Measurements from ENCODE around the gene RAB40C.

Gene RAB40C

DNA sequence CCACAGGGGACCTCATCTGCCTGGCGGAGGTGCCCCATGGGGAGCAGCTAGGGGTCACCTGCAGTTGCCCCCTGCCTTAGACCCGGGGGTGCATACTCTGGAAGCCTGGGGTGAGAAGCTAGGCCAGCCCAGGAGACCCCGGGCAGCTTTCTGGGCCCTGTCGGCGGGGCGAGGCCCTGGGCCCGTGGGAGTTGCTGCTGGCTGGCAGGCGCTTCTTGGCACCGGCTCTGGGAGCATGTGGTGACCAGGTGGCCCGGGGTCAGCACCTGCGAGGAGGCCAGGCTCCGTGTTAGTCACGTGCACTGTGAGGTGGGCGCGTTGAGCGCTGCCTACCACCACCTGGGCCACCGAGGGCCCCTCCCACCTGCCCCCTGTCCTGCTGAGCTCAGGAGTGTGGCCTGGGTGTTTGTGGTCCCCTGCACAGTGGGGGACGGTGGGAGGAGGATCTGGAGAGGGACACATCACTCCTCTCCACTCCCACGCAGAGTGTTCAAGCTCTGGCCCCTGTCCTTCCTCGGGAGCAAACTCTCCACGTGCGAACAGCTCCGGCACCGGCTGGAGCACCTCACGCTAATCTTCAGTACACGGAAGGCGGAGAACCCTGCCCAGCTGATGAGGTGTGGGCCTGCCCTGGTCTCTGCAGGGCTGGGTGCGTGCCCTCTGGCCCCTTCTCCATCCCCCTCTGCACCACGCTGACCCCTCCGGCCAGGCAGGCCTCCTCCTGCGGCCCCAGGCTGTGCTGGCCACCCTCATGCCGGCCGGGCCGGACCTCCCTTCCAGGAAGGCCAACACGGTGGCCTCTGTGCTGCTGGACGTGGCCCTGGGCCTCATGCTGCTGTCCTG, 14.3 kb upstream of the RAB40C start:
- no peak for DNase-seq

- DNase-seq, result no peak
Measured at GRCh38 chr16:576197-576822, 13.6 kb upstream of the RAB40C start.

DNA sequence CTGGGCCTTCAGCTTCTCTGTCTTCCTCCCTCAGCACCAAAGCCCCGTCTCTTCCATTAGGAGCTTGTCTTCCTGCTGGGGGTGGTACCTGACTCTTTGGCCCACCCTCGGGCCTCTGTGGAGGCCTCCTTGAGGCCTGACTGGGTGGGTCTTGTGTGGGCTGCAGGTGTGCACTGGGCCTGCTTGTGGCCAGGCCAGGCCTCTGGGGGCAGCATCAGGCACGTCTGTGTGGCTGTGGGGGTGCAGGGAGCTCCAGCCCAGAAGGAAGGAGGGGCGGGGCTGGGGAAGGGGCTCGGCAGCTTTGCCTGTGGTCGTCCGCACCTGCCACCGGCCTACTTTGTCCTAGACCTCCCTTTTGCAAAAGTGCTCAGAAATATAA, 13.1 kb upstream of the RAB40C start:
- DNase-seq, result no peak

- DNase-seq, result no peak
Measured at GRCh38 chr16:577796-578195, 12.1 kb upstream of the RAB40C start.

- DNase-seq, result no peak
Measured at GRCh38 chr16:578232-578869, 11.5 kb upstream of the RAB40C start.

GRCh38 chr16:578870-579405, 10.9 kb upstream of the RAB40C start:
- DNase-seq, result peak in 4 of 5 donors; percentile 45 to 66 (median 54)

DNA sequence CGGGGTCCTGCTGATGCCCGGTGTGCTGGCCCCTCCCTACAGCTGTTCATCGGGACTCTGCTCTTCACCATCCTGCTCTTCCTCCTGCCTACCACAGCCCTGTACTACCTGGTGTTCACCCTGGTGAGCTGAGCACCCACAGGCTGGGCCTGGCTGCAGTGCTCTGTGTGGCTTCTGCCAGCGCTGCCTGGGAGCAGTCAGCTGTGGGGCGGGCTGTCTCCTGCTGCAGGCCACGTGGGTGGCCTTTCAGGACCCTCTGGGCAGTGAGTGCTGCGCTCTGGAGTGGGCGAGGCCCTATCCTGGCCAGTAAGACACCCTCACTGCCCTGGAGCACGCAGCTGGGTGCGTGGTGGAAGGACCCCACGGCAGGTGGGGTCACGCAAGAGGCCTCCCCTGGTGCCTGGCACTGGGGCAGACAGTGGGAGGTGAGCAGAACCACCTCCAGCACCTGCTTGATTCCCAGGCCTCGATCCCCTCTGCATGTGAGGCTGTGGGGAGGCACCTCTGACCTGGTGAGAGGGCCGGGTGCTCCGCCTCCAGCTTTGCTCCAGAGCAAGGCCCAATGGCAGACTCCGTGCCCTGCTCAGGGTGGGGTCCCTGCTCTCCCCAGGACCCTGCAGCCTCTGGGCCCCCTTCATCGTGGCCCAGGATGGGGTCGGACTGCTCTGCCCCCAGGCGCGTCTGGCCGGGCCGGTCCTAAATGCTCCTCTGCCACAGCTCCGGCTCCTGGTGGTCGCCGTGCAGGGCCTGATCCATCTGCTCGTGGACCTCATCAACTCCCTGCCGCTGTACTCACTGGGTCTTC, 9.5 kb upstream of the RAB40C start:
- DNase-seq, result no peak

DNA sequence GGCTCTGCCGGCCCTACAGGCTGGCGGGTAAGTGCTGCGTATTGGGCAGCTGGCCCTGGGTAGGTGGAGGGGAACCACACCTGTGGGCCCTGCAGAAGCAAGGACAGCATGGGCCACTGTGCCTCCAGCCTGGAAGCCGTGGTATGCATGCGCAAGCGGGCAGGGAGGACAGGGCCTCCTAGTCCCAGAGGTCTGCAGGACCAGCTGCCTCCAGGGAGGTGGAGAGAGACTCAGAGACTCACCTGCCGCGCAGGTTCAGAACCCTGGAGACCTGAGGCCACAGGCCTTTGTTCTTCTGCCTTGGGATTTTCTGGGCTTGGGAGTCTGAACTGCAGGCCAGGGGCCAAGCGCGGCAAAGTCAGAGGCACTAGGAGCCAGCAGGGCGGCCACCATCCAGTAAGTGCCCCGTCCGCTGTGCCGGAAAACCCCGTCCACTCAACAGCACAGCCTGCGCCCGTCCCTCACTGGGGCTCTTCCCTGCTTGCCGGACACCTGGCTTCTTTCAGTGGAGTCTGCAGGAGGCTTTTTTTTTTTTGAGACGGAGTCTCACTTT, 8.8 kb upstream of the RAB40C start:
- DNase-seq, result no peak

- no peak for DNase-seq
Measured at GRCh38 chr16:582218-582613, 7.7 kb upstream of the RAB40C start.

GRCh38 chr16:582614-583331, 7.1 kb upstream of the RAB40C start:
- DNase-seq, result no peak

- no peak for DNase-seq
Measured at GRCh38 chr16:583470-583814, 6.4 kb upstream of the RAB40C start.

DNA sequence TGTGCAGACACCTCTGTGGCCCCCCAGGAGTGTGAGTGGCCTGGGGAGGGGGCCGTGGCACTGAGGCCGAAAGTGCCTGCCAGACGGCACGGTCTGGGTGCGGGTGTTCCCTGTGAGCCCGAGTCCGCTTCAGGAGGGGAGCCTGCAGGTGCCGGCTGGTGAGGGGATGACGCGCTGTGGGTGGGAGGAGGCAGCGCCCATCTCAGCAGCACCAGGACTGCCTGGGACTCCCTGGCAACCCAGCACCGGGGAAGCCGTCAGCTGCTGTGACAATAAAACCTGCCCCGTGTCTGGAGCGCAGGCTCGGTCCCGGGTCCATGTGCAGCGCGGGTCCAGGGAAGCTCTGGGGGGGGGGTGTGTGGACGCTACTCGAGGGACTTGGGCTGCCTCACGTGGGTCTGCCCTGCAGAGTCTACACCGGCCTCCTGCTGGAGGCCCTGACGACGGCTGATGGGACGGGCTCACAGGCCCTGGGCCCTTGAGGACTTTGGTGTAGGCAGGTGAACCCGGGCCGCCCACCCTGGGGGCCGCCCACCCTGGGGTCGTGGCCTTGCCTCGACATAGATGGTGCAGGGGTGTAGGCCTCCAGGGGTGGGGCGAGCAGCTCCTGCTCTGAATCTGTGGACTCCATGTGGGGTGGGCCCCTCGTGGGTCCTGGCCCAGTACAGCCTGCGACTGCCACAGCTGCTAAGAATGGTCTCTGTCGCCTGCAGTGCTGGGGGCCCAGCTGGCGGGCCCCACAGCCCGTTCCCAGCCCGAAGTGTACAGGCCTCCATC, 5.9 kb upstream of the RAB40C start:
- DNase-seq, result no peak

- DNase-seq, result no peak
Measured at GRCh38 chr16:585351-585750, 4.5 kb upstream of the RAB40C start.

GRCh38 chr16:586047-586644, 3.7 kb upstream of the RAB40C start:
- DNase-seq, result no peak

- DNase-seq, result no peak
Measured at GRCh38 chr16:586645-587590, 2.9 kb upstream of the RAB40C start.

DNA sequence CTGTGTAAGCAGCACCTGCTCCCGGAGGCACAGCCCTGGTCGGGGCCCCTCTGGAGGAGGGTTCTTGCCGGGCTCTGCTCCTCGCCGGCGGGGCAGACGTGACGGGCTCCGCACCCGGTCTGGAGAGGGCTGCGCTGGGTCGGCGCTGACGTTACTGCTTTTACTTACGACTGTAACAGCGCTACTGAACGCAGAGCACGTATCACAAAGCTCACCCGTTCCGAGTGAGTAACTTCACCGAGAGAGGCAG, 1.3 kb upstream of the RAB40C start:
- DNase-seq, result peak; percentile 31 to 69 (median 60)

GRCh38 chr16:588889-589657, 793 bp upstream of the RAB40C start:
- peak; percentile 97 to 98 (median 97) for DNase-seq

- DNase-seq, result no peak
Measured at GRCh38 chr16:590188-590814, 435 bp downstream of the RAB40C start.

DNA sequence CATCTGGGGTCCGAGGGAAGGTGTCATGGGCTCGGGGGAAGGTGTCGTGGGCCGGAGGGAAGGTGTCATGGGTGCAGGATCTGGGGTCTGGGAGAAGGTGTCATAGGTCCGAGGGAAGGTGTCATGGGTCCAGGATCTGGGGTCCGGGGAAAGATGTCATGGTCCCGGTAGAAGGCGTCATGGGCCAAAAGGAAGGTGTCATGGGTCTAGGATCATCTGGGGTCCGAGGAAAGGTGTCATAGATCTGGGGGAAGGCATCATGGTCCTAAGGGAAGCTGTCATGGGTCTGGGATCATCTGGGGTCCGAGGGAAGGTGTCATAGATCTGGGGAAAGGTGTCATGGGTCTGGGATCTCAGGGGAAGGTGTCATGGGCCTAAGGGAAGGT, 942 bp downstream of the RAB40C start:
- no peak for DNase-seq
